SU-DHL-6 (cell line): ENCODE data around the gene GRIK4.

Experiments
- H2AFZ ChIP-seq: fragments of 200-600 bp; sonication (generic); 2 replicates; pipeline ENCODE4 v1.6.1; 2014; ENCODE audit warnings: low read depth, mild to moderate bottlenecking, moderate library complexity, mixed read lengths, antibody characterized with exemption, low read length; ENCODE audit not compliant: severe bottlenecking
- H3F3A ChIP-seq: fragments of 200-600 bp; shearing (Covaris generic); 2 replicates; pipeline ENCODE4 v1.6.0; 2016; ENCODE audit warnings: antibody characterized with exemption, mild to moderate bottlenecking; ENCODE audit not compliant: insufficient read depth
- H3K27ac ChIP-seq: fragments of 200-600 bp; sonication (generic); 2 replicates; pipeline ENCODE4 v1.5.1; 2016; ENCODE audit warnings: low read depth, mild to moderate bottlenecking, low read length, moderate library complexity, mixed read lengths
- H3K27me3 ChIP-seq: fragments of 200-600 bp; sonication (generic), shearing (Covaris generic); 2 replicates; pipeline ENCODE4 v1.6.0; 2014; ENCODE audit warnings: mild to moderate bottlenecking, low read length
- H3K36me3 ChIP-seq: fragments of 200-600 bp; sonication (generic); 2 replicates; pipeline ENCODE4 v1.6.1; 2014; ENCODE audit warnings: mild to moderate bottlenecking, low read length, mixed read lengths
- H3K4me2 ChIP-seq: fragments of 300-600, 200-600 bp; shearing (Covaris generic), sonication (generic); 2 replicates; pipeline ENCODE4 v1.6.0; 2014; ENCODE audit warnings: low read length, low read depth, mild to moderate bottlenecking; ENCODE audit not compliant: poor library complexity, severe bottlenecking
- H3K4me3 ChIP-seq: fragments of 200-600 bp; sonication (generic); 2 replicates; pipeline ENCODE4 v1.5.1; 2014; ENCODE audit warnings: antibody characterized with exemption, low read length, mild to moderate bottlenecking, mixed read lengths; ENCODE audit not compliant: insufficient read depth, poor library complexity, severe bottlenecking
- H3K79me2 ChIP-seq: fragments of 200-600 bp; sonication (generic); 2 replicates; pipeline ENCODE4 v1.6.1; 2014; ENCODE audit warnings: mild to moderate bottlenecking, low read length, moderate library complexity; ENCODE audit not compliant: insufficient read depth
- H3K9ac ChIP-seq: fragments of 200-600 bp; sonication (generic); 2 replicates; pipeline ENCODE4 v1.7.0; 2014; ENCODE audit warnings: mild to moderate bottlenecking, low read length
- H3K9me2 ChIP-seq: fragments of 200-600 bp; sonication (generic); replicated peaks from 2 replicates; pipeline ENCODE4 v1.6.1; 2014; ENCODE audit warnings: low read length; ENCODE audit not compliant: insufficient read depth
- H3K9me3 ChIP-seq: fragments of 200-600 bp; sonication (generic); 2 replicates; pipeline ENCODE4 v1.6.1; 2014; ENCODE audit warnings: low read length, mixed read lengths; ENCODE audit not compliant: insufficient read depth
- H4K20me1 ChIP-seq: fragments of 200-600 bp; sonication (generic); 2 replicates; pipeline ENCODE4 v1.6.1; 2014; ENCODE audit warnings: low read depth, mild to moderate bottlenecking, antibody characterized with exemption, low read length, moderate library complexity, mixed read lengths
- EZH2phosphoT487 ChIP-seq: fragments of 200-600 bp; sonication (generic), shearing (Covaris generic); conservative IDR thresholded peaks from 2 replicates; pipeline ENCODE4 v1.6.1; 2018; ENCODE audit warnings: mild to moderate bottlenecking, antibody characterized with exemption, low read length, moderate library complexity, mixed read lengths
- TF ChIP-seq, protein P1 (sequence below): fragments of 200-600 bp; sonication (generic); IDR thresholded peaks from one replicate; pipeline ENCODE4 v1.5.1; 2017; ENCODE audit warnings: antibody characterized with exemption, mild to moderate bottlenecking, low read length, moderate library complexity; ENCODE audit not compliant: insufficient read depth, poor library complexity, severe bottlenecking

Gene GRIK4

DNA sequence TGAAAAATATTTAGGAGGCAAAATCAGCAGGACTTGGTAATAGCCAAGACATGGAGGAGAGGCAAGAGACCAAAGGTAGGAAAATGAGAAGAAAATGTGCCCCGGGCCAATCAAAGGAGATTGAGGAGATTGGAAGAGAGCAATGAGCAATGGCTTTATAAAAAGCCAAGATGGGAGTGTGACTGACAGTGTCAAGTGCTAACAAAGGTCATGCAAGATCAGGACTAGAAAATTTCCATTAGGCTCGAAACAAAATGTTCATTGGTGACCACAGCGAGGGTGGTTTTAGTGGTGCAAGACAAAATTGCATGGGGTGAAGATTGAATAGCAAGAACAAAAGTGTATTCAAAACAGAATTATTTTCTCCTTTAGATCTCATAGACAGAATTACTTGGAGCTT lies 467.2 kb downstream of the GRIK4 start:
- no peak overlapping the region for H3K4me2 ChIP-seq
- no peak overlapping the region for H3K27ac ChIP-seq
- H3K79me2 ChIP-seq: no peaks in the 10 kb centered on the region
- H3K9me2 ChIP-seq: no peaks in the 10 kb centered on the region
- no peaks in the 10 kb centered on the region for H3F3A ChIP-seq
- H3K9me3 ChIP-seq: no peaks in the 10 kb centered on the region
- TF ChIP-seq, protein P1, sequence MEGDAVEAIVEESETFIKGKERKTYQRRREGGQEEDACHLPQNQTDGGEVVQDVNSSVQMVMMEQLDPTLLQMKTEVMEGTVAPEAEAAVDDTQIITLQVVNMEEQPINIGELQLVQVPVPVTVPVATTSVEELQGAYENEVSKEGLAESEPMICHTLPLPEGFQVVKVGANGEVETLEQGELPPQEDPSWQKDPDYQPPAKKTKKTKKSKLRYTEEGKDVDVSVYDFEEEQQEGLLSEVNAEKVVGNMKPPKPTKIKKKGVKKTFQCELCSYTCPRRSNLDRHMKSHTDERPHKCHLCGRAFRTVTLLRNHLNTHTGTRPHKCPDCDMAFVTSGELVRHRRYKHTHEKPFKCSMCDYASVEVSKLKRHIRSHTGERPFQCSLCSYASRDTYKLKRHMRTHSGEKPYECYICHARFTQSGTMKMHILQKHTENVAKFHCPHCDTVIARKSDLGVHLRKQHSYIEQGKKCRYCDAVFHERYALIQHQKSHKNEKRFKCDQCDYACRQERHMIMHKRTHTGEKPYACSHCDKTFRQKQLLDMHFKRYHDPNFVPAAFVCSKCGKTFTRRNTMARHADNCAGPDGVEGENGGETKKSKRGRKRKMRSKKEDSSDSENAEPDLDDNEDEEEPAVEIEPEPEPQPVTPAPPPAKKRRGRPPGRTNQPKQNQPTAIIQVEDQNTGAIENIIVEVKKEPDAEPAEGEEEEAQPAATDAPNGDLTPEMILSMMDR: no peak
- TF ChIP-seq EZH2phosphoT487: no peak
- H4K20me1 ChIP-seq: no peaks in the 10 kb centered on the region
- H2AFZ ChIP-seq: no peak overlapping the region
- H3K36me3 ChIP-seq: no peaks in the 10 kb centered on the region
- no peak overlapping the region for H3K4me3 ChIP-seq
- H3K9ac ChIP-seq: no peak overlapping the region
- H3K27me3 ChIP-seq: no peaks in the 10 kb centered on the region

DNA sequence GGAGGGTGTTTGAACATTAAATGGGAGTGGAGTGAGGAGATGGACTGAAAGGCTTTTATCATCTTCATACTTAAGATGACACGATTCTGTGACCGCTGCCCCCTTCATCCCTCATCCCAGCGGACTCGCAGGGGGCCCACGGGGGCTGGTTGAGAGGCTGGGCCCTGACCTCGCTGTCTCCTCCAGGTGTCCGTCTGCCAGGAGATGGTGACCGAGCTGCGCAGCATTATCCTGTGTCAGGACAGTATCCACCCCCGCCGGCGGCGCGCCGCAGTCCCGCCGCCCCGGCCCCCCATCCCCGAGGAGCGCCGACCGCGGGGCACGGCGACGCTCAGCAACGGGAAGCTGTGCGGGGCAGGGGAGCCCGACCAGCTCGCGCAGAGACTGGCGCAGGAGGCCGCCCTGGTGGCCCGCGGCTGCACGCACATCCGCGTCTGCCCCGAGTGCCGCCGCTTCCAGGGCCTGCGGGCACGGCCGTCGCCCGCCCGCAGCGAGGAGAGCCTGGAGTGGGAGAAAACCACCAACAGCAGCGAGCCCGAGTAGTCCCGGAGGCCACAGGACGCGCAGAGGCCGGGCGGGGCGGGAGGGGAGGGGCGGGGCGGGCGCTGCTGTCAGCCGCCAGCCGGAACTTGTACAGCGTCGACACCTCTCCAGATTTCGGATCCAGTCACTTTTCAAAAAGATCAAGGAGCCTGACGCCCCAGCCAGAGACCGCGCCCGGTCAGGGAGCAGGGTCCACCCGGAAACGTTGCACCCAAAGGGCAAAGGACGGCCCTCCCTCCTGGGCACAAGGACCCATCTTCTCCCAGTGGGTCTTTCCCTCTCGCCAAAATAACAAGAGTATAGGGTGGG lies 474.4 kb downstream of the GRIK4 start:
- no peaks in the 10 kb centered on the region for H3K9me3 ChIP-seq
- no peak overlapping the region for H3K4me3 ChIP-seq
- H3F3A ChIP-seq: no peaks in the 10 kb centered on the region
- TF ChIP-seq, protein P1: no peak
- TF ChIP-seq EZH2phosphoT487: no peak
- H3K36me3 ChIP-seq: no peaks in the 10 kb centered on the region
- no peak overlapping the region for H3K4me2 ChIP-seq
- H3K9ac ChIP-seq: no peak overlapping the region
- no peak overlapping the region for H3K27ac ChIP-seq
- H3K27me3 ChIP-seq: no peaks in the 10 kb centered on the region
- H3K9me2 ChIP-seq: no peaks in the 10 kb centered on the region
- H3K79me2 ChIP-seq: no peaks in the 10 kb centered on the region
- H4K20me1 ChIP-seq: no peaks in the 10 kb centered on the region
- no peak overlapping the region for H2AFZ ChIP-seq

DNA sequence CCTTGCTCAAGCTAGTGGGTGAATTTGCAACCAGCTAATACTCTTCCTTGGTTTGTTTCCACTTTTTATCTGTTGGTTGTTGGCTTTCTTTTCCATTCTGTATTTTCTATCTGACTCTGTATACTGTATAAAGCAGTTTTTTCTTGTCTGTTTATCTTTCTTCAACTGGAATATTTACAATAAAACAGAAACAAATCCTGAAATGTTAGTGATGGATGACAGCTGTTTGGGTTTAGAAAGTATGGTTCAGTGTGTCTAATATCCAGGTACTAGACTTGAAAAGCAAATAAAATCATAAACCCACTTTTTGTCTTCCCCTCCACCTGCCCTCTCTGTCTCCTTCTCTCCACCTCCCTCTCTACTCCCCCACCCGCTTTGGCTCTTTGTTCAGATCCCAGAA lies 477.1 kb downstream of the GRIK4 start:
- TF ChIP-seq, protein P1: no peak
- TF ChIP-seq EZH2phosphoT487: no peak
- no peaks in the 10 kb centered on the region for H3F3A ChIP-seq
- no peaks in the 10 kb centered on the region for H3K9me3 ChIP-seq
- H3K27me3 ChIP-seq: no peaks in the 10 kb centered on the region
- no peaks in the 10 kb centered on the region for H3K79me2 ChIP-seq
- no peaks in the 10 kb centered on the region for H3K36me3 ChIP-seq
- no peak overlapping the region for H3K9ac ChIP-seq
- H3K4me2 ChIP-seq: no peak overlapping the region
- H2AFZ ChIP-seq: no peak overlapping the region
- no peak overlapping the region for H3K27ac ChIP-seq
- no peaks in the 10 kb centered on the region for H3K9me2 ChIP-seq
- no peaks in the 10 kb centered on the region for H4K20me1 ChIP-seq
- H3K4me3 ChIP-seq: no peak overlapping the region
